ENCODE measurements around the gene PIGQ.

- TF ChIP-seq, protein P1, sequence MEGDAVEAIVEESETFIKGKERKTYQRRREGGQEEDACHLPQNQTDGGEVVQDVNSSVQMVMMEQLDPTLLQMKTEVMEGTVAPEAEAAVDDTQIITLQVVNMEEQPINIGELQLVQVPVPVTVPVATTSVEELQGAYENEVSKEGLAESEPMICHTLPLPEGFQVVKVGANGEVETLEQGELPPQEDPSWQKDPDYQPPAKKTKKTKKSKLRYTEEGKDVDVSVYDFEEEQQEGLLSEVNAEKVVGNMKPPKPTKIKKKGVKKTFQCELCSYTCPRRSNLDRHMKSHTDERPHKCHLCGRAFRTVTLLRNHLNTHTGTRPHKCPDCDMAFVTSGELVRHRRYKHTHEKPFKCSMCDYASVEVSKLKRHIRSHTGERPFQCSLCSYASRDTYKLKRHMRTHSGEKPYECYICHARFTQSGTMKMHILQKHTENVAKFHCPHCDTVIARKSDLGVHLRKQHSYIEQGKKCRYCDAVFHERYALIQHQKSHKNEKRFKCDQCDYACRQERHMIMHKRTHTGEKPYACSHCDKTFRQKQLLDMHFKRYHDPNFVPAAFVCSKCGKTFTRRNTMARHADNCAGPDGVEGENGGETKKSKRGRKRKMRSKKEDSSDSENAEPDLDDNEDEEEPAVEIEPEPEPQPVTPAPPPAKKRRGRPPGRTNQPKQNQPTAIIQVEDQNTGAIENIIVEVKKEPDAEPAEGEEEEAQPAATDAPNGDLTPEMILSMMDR (IDR thresholded peaks at IDR 0.05): no peak
- TF ChIP-seq POLR2A (IDR thresholded peaks at IDR 0.05): no peak
These were observed 3.3 kb downstream of the PIGQ start for GRCh38 chr16:572865-573650.

Data from testis (tissue), 2 donors.